Measurements from ENCODE around the gene BCAM.

The BCAM gene

DNA sequence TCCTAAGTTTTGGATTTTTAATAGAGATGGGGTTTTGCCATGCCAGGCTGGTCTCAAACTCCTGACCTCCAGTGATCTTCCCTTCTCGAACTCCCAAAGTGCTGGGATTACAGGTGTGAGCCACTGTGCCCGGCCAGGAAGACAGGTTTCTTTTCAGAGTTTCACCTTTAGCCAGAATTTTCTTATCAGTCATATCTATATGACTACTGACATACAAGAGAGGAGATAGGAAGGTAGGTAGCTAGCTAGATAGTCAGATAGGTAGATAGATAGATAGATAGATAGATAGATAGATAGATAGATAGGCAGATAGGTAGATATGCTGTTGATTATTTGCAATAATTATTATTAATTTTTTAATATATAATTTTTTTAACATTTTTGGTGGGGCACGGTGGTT lies 23.6 kb upstream of the BCAM start:
- H3K27me3 Mint-ChIP-seq (ENCODE audit: low read depth) = no peaks in the 10 kb centered on the region
- TF ChIP-seq, protein P1, sequence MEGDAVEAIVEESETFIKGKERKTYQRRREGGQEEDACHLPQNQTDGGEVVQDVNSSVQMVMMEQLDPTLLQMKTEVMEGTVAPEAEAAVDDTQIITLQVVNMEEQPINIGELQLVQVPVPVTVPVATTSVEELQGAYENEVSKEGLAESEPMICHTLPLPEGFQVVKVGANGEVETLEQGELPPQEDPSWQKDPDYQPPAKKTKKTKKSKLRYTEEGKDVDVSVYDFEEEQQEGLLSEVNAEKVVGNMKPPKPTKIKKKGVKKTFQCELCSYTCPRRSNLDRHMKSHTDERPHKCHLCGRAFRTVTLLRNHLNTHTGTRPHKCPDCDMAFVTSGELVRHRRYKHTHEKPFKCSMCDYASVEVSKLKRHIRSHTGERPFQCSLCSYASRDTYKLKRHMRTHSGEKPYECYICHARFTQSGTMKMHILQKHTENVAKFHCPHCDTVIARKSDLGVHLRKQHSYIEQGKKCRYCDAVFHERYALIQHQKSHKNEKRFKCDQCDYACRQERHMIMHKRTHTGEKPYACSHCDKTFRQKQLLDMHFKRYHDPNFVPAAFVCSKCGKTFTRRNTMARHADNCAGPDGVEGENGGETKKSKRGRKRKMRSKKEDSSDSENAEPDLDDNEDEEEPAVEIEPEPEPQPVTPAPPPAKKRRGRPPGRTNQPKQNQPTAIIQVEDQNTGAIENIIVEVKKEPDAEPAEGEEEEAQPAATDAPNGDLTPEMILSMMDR (IDR thresholded peaks at IDR 0.05; ENCODE audit: unreplicated experiment in 3 of 3) = no peak
- no peaks in the 10 kb centered on the region for H3K9me3 Mint-ChIP-seq
- no peak overlapping the region for H3K4me3 Mint-ChIP-seq
- no peak overlapping the region for H3K27ac Mint-ChIP-seq
- H3K36me3 Mint-ChIP-seq (ENCODE audit: low read depth) = no peaks in the 10 kb centered on the region
- H3K4me1 Mint-ChIP-seq = peaks cover 11% of the 10 kb centered on the region

DNA sequence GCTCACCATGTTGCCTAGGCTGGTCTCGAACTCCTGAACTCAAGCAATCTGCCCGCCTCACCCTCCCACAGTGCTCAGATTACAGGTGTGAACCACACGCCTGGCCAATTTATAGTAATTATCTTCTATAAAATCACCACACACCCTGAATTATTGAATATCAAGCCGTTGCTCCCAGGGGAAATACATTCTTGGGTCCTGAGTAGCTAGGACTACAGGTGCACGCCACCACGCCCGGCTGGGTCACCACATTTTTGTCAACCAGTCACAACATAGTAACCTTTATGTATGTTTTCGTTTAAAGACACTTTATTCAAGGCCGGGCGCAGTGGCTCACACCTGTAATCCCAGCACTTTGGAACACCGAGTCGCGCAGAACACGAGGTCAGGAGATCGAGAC lies 22.9 kb upstream of the BCAM start:
- H3K4me1 Mint-ChIP-seq = peaks cover 11% of the 10 kb centered on the region
- H3K27ac Mint-ChIP-seq = no peak overlapping the region
- TF ChIP-seq, protein P1 (IDR thresholded peaks at IDR 0.05; ENCODE audit: unreplicated experiment in 3 of 3) = no peak
- H3K36me3 Mint-ChIP-seq (ENCODE audit: low read depth) = no peaks in the 10 kb centered on the region
- no peak overlapping the region for H3K4me3 Mint-ChIP-seq
- no peaks in the 10 kb centered on the region for H3K9me3 Mint-ChIP-seq
- H3K27me3 Mint-ChIP-seq (ENCODE audit: low read depth) = no peaks in the 10 kb centered on the region

DNA sequence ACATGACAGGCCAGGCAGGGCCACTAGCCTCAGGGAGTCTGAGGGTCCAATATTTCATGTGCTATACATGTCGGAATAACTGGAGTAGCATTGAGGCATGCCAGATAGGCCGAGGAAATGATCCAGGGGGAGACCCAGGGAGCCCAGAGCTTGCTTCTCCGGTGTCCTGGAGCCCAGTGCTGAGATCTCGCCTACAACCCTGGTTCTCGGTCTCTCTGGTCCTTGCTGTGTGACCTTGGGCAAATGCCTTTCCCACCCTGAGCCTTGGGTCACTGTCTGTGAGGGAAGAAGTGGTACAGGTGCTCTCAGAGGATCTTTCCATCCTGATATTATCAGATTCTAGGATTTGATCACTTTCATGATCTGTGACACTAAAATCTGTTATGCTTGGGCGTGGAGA lies 19.9 kb upstream of the BCAM start:
- TF ChIP-seq, protein P1 (IDR thresholded peaks at IDR 0.05; ENCODE audit: unreplicated experiment in 3 of 3) = no peak
- Mint-ChIP-seq H3K4me1 (peaks cover 6% of the 10 kb centered on the region), H3K27me3 (ENCODE audit: low read depth) (no peaks in the 10 kb centered on the region), H3K9me3 (no peaks in the 10 kb centered on the region), H3K27ac (peak overlapping the region in 1 of 3 experiments; percentile 39), H3K4me3 (no peak overlapping the region), H3K36me3 (ENCODE audit: low read depth) (no peaks in the 10 kb centered on the region)

DNA sequence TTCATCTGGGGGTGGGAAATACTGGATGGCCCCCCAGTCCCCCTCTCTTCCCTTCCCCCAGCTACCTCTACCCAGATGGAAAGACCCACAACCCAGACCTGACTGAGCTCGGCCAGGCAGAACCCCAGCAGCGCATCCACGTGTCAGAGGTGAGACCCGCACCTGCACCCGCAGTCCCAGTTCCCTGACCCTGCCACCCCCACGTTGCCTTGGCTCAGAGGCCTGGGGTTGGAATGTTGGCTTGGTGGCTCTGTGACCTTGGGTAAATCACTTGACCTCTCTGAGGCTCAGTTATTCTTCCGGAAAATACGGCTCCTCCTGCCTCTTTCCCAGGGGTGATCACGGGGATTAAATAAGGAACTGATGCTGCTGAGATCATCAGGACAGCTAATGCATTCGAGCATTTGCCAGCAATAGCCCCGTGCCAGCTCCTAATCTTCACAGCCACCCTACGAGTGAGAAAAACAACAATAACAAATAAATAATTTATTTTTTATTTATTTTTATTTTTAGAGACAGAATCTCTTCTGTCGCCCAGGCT lies 18.9 kb upstream of the BCAM start:
- Mint-ChIP-seq H3K4me1 (no peaks in the 10 kb centered on the region), H3K9me3 (no peaks in the 10 kb centered on the region), H3K27me3 (ENCODE audit: low read depth) (no peaks in the 10 kb centered on the region), H3K4me3 (no peak overlapping the region), H3K27ac (no peak overlapping the region), H3K36me3 (ENCODE audit: low read depth) (no peaks in the 10 kb centered on the region)
- TF ChIP-seq, protein P1 (IDR thresholded peaks at IDR 0.05; ENCODE audit: unreplicated experiment in 3 of 3) = no peak

DNA sequence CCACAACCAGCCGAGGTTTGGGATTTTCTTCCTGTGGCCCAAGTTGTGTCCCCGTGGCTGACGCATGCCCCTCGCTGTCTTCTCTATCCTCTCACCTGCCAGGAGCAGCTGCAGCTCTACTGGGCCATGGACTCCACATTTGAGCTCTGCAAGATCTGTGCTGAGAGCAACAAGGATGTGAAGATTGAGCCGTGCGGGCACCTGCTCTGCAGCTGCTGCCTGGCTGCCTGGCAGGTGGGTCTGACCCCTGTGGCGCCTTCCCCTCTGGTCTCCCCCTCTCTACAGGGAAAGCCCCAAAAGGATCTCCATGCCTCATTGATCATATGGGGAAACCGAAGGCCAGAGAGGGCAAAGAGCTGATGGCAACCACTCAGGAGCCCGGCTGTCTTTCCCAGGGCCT lies 16.6 kb upstream of the BCAM start:
- Mint-ChIP-seq H3K27ac (peak overlapping the region in 1 of 3 experiments; percentile 41), H3K4me3 (no peak overlapping the region), H3K4me1 (peaks cover 9% of the 10 kb centered on the region), H3K9me3 (no peaks in the 10 kb centered on the region), H3K36me3 (ENCODE audit: low read depth) (no peaks in the 10 kb centered on the region), H3K27me3 (ENCODE audit: low read depth) (no peaks in the 10 kb centered on the region)
- TF ChIP-seq, protein P1 (IDR thresholded peaks at IDR 0.05; ENCODE audit: unreplicated experiment in 3 of 3) = no peak

DNA sequence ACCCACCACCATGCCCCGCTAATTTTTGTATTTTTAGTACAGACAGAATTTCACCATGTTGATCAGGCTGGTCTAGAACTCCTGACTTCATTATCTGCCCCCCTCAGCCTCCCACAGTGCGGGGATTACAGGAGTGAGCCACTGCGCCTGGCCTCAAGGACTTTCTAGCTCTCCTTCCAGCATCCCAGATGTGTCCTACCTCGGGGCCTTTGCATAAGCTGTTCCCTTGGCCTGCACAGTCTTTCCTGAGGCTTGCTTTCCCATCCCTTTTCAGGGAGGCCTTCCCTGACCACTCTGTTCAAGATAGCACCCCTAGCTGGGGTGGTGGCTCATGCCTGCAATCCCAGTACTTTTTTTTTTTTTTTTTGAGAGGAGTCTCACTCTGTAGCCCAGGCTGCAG lies 14.3 kb upstream of the BCAM start:
- Mint-ChIP-seq H3K4me3 (peak overlapping the region in 1 of 3 experiments; percentile 16), H3K27me3 (ENCODE audit: low read depth) (peaks cover 5% of the 10 kb centered on the region), H3K9me3 (no peaks in the 10 kb centered on the region), H3K36me3 (ENCODE audit: low read depth) (no peaks in the 10 kb centered on the region), H3K4me1 (peaks cover 14% of the 10 kb centered on the region), H3K27ac (no peak overlapping the region)
- TF ChIP-seq, protein P1 (IDR thresholded peaks at IDR 0.05; ENCODE audit: unreplicated experiment in 3 of 3) = no peak

Measured in nephron (organoid).